Stimulated activated CD4-positive, alpha-beta T cell treated with anti-CD3 and anti-CD28 coated beads, TNF-alpha, amount 100 ng/mL, for 4 hours (primary cell): Measurements from ENCODE around the gene PIERCE2.
"Not testable (repeated sequence)": the region's sequence is repeated elsewhere in the genome, so short reads cannot be mapped to it uniquely, and the experiment has no call there.

ENCODE experiments used
- DNase-seq, 3 experiments: peaks; one replicate each; pipeline ENCODE4 v3.0.0-alpha.2; 2020; ENCODE audit warnings: low read depth in 3 of 3

Gene PIERCE2

GRCh38 chr15:55408012-55408928 lies at the start of gene PIERCE2, which contains the start of gene CCPG1:
PIERCE2 (plus strand) TSS chr15:55408495; CDS start chr15:55408769, 274 bp downstream.
CCPG1 (minus strand) TSS chr15:55408359; CDS start chr15:55389424, 18,935 bp downstream.
- DNase-seq: peak; percentile 69 to 75 (median 69)

GRCh38 chr15:55360256-55360655 lies 48.0 kb upstream of the PIERCE2 start:
- DNase-seq: no peak

DNA sequence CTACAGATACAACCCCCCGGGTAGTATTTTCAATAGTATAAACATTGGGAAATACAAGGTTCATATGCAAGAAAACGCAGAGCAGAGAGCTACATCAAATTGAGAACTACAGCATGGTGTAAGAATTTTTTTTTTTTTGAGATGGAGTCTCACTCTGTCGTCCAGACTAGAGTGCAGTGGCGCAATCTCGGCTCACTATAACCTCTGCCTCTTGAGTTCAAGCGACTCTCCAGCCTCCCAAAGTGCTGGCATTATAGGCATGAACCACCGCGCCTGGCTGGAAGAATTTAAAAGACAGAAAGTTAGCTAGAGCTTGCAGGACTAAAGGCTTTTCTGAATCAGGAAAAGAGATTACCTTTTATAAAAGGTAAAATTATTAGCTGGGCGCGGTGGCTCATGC lies 47.2 kb upstream of the PIERCE2 start:
- DNase-seq: no peak

- DNase-seq: no peak
These were observed 45.7 kb upstream of the PIERCE2 start for GRCh38 chr15:55362641-55363040.

DNA sequence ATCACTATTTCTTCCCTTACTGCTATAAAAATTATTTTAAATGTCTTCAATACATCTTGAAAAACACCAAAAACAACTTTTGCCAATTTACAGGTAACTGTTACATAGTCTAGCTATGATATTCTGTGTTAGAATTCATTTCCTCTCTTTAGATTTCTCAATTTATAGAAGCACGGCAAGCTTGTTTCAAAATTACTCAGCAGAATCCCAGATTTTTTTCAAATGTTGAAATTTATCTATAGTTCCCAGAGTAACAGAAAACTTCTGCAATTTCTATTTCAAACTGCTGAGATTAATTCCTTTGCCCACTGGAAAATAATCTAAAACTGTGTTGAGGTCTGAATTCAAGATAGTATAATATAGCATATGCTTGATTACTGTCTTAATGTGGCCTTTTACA lies 41.3 kb upstream of the PIERCE2 start:
- DNase-seq: no peak

- no peak for DNase-seq
These were observed 35.4 kb upstream of the PIERCE2 start for GRCh38 chr15:55372701-55373440.

GRCh38 chr15:55379095-55379494 lies 29.2 kb upstream of the PIERCE2 start:
- no peak for DNase-seq

GRCh38 chr15:55381595-55381994 lies 26.7 kb upstream of the PIERCE2 start:
- no peak for DNase-seq

DNA sequence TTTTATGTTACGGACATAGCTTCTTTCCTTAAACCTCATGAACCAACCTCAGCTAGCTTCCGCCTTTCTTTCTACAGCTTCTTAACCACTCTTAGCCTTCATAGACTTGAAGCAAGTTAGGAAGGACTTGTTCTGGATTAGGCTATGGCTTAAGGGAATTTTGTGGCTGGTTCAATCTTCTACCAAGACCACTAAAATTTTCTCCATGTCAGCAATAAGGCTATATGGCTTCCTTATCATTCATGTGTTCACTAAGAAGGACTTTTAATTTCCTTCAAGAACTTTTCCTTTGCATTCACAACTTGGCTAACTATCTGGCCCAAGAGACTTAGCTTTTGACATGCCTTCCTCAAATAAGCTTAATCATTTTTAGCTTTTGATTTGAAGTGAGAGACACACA lies 24.6 kb upstream of the PIERCE2 start:
- no peak for DNase-seq

- no peak for DNase-seq
These were observed 21.3 kb upstream of the PIERCE2 start for GRCh38 chr15:55387027-55387426.

GRCh38 chr15:55389264-55389607 lies 19.1 kb upstream of the PIERCE2 start:
- DNase-seq: no peak

- DNase-seq: no peak
These were observed 13.6 kb upstream of the PIERCE2 start for GRCh38 chr15:55394694-55395093.

DNA sequence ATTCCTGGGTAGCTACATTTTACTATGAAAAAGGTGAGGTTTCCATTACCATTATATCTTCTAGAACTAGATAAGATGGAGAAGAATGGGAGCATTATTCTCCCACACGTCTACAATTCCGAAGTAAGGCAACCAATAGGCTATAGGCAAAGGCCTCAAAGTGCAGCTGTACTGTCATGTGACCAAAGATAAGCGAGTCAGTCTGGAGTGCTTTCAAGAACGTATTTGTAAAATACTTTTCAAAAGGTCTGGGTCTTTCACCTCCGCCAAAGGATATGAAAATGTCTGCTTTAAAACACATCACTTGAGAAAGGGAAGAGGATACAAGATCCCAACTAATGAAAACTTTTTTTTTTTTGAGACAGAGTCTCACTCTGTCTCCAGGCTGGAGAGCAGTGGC lies 10.1 kb upstream of the PIERCE2 start:
- no peak for DNase-seq

GRCh38 chr15:55400050-55400449 lies 8.2 kb upstream of the PIERCE2 start:
- not testable (repeated sequence) for DNase-seq

GRCh38 chr15:55401786-55402246 lies 6.5 kb upstream of the PIERCE2 start:
- no peak for DNase-seq

- no peak for DNase-seq
These were observed 5.6 kb upstream of the PIERCE2 start for GRCh38 chr15:55402707-55403106.

- DNase-seq: no peak
These were observed 4.8 kb upstream of the PIERCE2 start for GRCh38 chr15:55403531-55403930.

- DNase-seq: no peak
These were observed 740 bp upstream of the PIERCE2 start for GRCh38 chr15:55407498-55408011.

DNA sequence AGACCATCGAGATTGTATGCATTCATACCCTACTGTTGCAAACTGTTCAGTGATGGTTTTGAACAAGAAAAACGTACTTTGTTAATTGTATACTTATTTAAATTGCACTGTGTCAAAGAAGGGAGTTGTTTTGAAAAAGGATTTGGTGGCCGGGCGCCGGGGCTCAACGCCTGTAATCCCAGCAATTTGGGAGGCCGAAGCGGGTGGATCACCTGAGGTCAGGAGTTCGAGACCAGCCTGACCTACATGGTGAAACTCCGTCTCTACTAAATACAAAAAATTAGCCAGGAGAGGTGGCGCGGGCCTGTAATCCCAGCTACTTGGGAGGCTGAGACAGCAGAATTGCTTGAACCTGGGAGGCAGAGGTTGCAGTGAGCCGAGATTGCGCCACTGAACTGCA lies 681 bp downstream of the PIERCE2 start:
- DNase-seq: not testable (repeated sequence)

GRCh38 chr15:55417678-55418077 lies 9.4 kb downstream of the PIERCE2 start:
- DNase-seq: not testable (repeated sequence)

GRCh38 chr15:55420171-55420866 lies 12.0 kb downstream of the PIERCE2 start:
- no peak for DNase-seq

GRCh38 chr15:55422089-55422488 lies 13.8 kb downstream of the PIERCE2 start:
- DNase-seq: no peak
